MM.1S (cell line): ENCODE results near the gene PPP1R1C.

Experiments
- DNase-seq: peaks from one replicate; pipeline ENCODE4 v3.0.0-alpha.2; 2015
- H2AFZ ChIP-seq: fragments of 300-600 bp; sonication (generic); 2 replicates; pipeline ENCODE4 v1.6.0; 2016; ENCODE audit warnings: antibody characterized with exemption, low read length
- H3F3A ChIP-seq: fragments of 300-600 bp; sonication (generic); 2 replicates; pipeline ENCODE4 v1.6.1; 2016; ENCODE audit warnings: mild to moderate bottlenecking, antibody characterized with exemption, low read length, moderate library complexity, mixed read lengths; ENCODE audit not compliant: insufficient read depth
- H3K27ac ChIP-seq: fragments of 300-600 bp; sonication (generic); 2 replicates; pipeline ENCODE4 v1.5.1; 2016; ENCODE audit warnings: mild to moderate bottlenecking, low read length
- H3K27me3 ChIP-seq: fragments of 300-600 bp; sonication (generic); replicated peaks from 2 replicates; pipeline ENCODE4 v1.6.0; 2016; ENCODE audit warnings: low read length; ENCODE audit not compliant: insufficient read depth
- H3K36me3 ChIP-seq: fragments of 300-600 bp; sonication (generic); replicated peaks from 2 replicates; pipeline ENCODE4 v1.6.1; 2016; ENCODE audit warnings: mild to moderate bottlenecking, low read length, mixed read lengths; ENCODE audit not compliant: insufficient read depth
- H3K4me1 ChIP-seq: fragments of 300-600 bp; sonication (generic); 2 replicates; pipeline ENCODE4 v1.6.1; 2016; ENCODE audit warnings: low read length, mixed read lengths
- H3K4me2 ChIP-seq: fragments of 300-600 bp; sonication (generic); 2 replicates; pipeline ENCODE4 v1.6.0; 2016; ENCODE audit warnings: low read depth, low read length
- H3K4me3 ChIP-seq: fragments of 300-600 bp; sonication (generic); 2 replicates; pipeline ENCODE4 v1.5.1; 2016; ENCODE audit warnings: low read length, mixed read lengths
- H3K79me2 ChIP-seq: fragments of 300-600 bp; sonication (generic); 2 replicates; pipeline ENCODE4 v1.6.1; 2016; ENCODE audit warnings: mixed run types, low read length, mixed read lengths
- H3K9ac ChIP-seq: fragments of 300-600 bp; sonication (generic); 2 replicates; pipeline ENCODE4 v1.6.1; 2016; ENCODE audit warnings: low read length, mixed read lengths
- H3K9me2 ChIP-seq: fragments of 300-600 bp; sonication (generic); replicated peaks from 2 replicates; pipeline ENCODE4 v1.6.1; 2016; ENCODE audit warnings: mild to moderate bottlenecking, low read length, mixed read lengths; ENCODE audit not compliant: insufficient read depth
- H3K9me3 ChIP-seq: fragments of 300-600 bp; sonication (generic); replicated peaks from 2 replicates; pipeline ENCODE4 v1.6.1; 2016; ENCODE audit warnings: mild to moderate bottlenecking, low read length, mixed read lengths; ENCODE audit not compliant: insufficient read depth
- H4K20me1 ChIP-seq: fragments of 300-600 bp; sonication (generic); 2 replicates; pipeline ENCODE4 v1.6.1; 2016; ENCODE audit warnings: mild to moderate bottlenecking, low read length, moderate library complexity, mixed read lengths; ENCODE audit not compliant: insufficient read depth
- EZH2 ChIP-seq: fragments of 300-600 bp; sonication (generic); optimal IDR thresholded peaks from 2 replicates; pipeline ENCODE3; 2017; ENCODE audit warnings: low read depth, mild to moderate bottlenecking, antibody characterized with exemption, low read length, mixed read lengths
- EZH2phosphoT487 ChIP-seq: fragments of 300-600 bp; sonication (generic); IDR thresholded peaks from 2 replicates; pipeline ENCODE4 v1.6.1; 2018; ENCODE audit warnings: antibody characterized with exemption, low read length
- TF ChIP-seq, protein P1 (sequence below): fragments of 300-600 bp; sonication (generic); IDR thresholded peaks from 2 replicates; pipeline ENCODE4 v1.5.1; 2016; ENCODE audit warnings: antibody characterized with exemption, low read length, mixed read lengths

PPP1R1C gene

DNA sequence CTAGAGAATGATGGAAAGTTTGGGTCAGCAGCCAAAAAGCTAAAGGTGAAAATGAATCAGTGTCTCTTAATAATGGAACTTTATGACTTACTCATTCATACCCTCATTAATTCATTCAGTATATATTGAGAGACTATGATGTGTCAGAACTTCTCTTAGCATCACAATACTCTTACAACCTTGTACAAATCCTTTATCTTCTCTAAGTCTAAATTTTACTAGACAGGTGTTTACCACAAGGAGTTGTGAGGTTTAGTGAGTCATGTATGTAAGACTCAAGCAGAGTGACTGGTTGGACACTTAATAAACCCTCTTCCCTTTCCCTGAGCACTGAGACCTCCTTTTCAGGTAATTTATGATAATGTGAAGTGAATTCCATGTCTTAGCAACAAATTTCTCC, 129.6 kb downstream of the PPP1R1C start:
- H3K36me3 ChIP-seq = no peaks in the 10 kb centered on the region
- DNase-seq = no peak
- H3K27me3 ChIP-seq = no peaks in the 10 kb centered on the region
- no peak overlapping the region for H3K4me2 ChIP-seq
- TF ChIP-seq, protein P1, sequence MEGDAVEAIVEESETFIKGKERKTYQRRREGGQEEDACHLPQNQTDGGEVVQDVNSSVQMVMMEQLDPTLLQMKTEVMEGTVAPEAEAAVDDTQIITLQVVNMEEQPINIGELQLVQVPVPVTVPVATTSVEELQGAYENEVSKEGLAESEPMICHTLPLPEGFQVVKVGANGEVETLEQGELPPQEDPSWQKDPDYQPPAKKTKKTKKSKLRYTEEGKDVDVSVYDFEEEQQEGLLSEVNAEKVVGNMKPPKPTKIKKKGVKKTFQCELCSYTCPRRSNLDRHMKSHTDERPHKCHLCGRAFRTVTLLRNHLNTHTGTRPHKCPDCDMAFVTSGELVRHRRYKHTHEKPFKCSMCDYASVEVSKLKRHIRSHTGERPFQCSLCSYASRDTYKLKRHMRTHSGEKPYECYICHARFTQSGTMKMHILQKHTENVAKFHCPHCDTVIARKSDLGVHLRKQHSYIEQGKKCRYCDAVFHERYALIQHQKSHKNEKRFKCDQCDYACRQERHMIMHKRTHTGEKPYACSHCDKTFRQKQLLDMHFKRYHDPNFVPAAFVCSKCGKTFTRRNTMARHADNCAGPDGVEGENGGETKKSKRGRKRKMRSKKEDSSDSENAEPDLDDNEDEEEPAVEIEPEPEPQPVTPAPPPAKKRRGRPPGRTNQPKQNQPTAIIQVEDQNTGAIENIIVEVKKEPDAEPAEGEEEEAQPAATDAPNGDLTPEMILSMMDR = no peak
- TF ChIP-seq EZH2phosphoT487 (no peak), EZH2 (no peak)
- no peaks in the 10 kb centered on the region for H3K9me2 ChIP-seq
- H4K20me1 ChIP-seq = no peaks in the 10 kb centered on the region
- H3K79me2 ChIP-seq = no peaks in the 10 kb centered on the region
- no peak overlapping the region for H2AFZ ChIP-seq
- H3F3A ChIP-seq = no peaks in the 10 kb centered on the region
- H3K9me3 ChIP-seq = no peaks in the 10 kb centered on the region
- H3K4me1 ChIP-seq = no peaks in the 10 kb centered on the region
- no peak overlapping the region for H3K4me3 ChIP-seq
- H3K9ac ChIP-seq = no peak overlapping the region
- no peak overlapping the region for H3K27ac ChIP-seq

DNA sequence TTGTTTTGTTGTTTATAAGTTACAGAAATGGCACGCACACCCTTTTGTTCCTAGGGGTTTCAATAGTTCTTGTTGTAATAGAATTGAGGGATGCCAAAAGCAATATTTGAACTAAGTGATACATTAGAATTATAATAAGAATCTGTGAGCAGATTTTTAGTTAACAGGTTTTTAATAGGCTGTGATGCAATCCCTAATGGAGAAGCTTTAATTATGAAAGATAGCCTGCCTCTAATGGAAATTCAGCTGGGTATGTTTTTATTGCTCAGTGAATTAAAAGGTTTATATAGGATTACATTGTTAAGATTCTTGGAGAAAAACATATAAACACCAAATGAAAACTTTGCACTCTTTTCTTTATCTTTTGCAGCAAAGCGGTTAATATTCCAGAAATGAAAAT, 131.1 kb downstream of the PPP1R1C start:
- H3K9me3 ChIP-seq = no peaks in the 10 kb centered on the region

DNA sequence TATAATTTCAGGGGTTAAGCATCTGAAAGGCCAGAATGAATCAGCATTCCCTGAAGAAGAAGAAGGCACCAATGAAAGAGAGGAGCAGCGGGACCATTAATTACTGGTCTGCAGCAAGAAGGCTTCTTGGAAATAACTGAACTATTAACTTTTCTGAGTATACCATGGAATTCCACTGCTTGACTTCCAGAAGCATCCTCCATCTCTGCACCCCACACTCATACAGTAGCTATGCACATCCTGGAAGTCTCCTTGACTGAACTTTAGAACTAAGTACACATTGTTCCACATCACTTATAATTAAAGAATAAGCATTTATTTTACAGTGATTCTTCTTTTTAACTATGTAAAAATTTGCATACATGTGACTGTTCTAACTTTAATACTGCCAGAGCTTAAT, 131.5 kb downstream of the PPP1R1C start:
- H3K27ac ChIP-seq = no peak overlapping the region
- no peak for DNase-seq
- H3K27me3 ChIP-seq = no peaks in the 10 kb centered on the region
- TF ChIP-seq, protein P1 = no peak
- no peak for TF ChIP-seq EZH2phosphoT487
- TF ChIP-seq EZH2 = no peak
- no peak overlapping the region for H3K4me2 ChIP-seq
- H3K4me1 ChIP-seq = no peaks in the 10 kb centered on the region
- H3K4me3 ChIP-seq = no peak overlapping the region
- no peak overlapping the region for H2AFZ ChIP-seq
- H3K9me2 ChIP-seq = no peaks in the 10 kb centered on the region
- no peaks in the 10 kb centered on the region for H3K9me3 ChIP-seq
- H4K20me1 ChIP-seq = no peaks in the 10 kb centered on the region
- H3K9ac ChIP-seq = no peak overlapping the region
- H3K36me3 ChIP-seq = no peaks in the 10 kb centered on the region
- H3F3A ChIP-seq = no peaks in the 10 kb centered on the region
- H3K79me2 ChIP-seq = no peaks in the 10 kb centered on the region

More for the DNA sequence above, 131.1 kb downstream of the PPP1R1C start:
- H2AFZ ChIP-seq = no peak overlapping the region
- H3K27me3 ChIP-seq = no peaks in the 10 kb centered on the region
- no peak overlapping the region for H3K9ac ChIP-seq
- DNase-seq = no peak
- H3F3A ChIP-seq = no peaks in the 10 kb centered on the region
- no peaks in the 10 kb centered on the region for H3K79me2 ChIP-seq
- H3K4me3 ChIP-seq = no peak overlapping the region
- no peaks in the 10 kb centered on the region for H3K36me3 ChIP-seq
- no peak overlapping the region for H3K27ac ChIP-seq
- TF ChIP-seq EZH2phosphoT487 (no peak), EZH2 (no peak)
- TF ChIP-seq, protein P1 = no peak
- no peaks in the 10 kb centered on the region for H4K20me1 ChIP-seq
- H3K9me2 ChIP-seq = no peaks in the 10 kb centered on the region
- no peak overlapping the region for H3K4me2 ChIP-seq
- H3K4me1 ChIP-seq = no peaks in the 10 kb centered on the region
